DOHH2 (cell line): Measurements from ENCODE around the gene AQP12A.

ENCODE experiments used
- H3F3A ChIP-seq: fragments of 200-600 bp; sonication (generic), shearing (Covaris generic); 2 replicates; pipeline ENCODE4 v1.6.0; 2016; ENCODE audit warnings: antibody characterized with exemption, mild to moderate bottlenecking; ENCODE audit not compliant: control insufficient read depth, insufficient read depth
- H3K27ac ChIP-seq: fragments of 200-600 bp; sonication (generic); 2 replicates; pipeline ENCODE4 v1.5.1; 2014; ENCODE audit warnings: low read depth, mild to moderate bottlenecking, low read length, moderate library complexity
- H3K27me3 ChIP-seq: fragments of 200-600 bp; sonication (generic); 2 replicates; pipeline ENCODE4 v1.6.1; 2014; ENCODE audit warnings: mild to moderate bottlenecking, low read length, mixed read lengths; ENCODE audit not compliant: control insufficient read depth
- H3K36me3 ChIP-seq: fragments of 200-600 bp; sonication (generic); 2 replicates; pipeline ENCODE4 v1.6.1; 2014; ENCODE audit warnings: mild to moderate bottlenecking, low read length, moderate library complexity, mixed read lengths; ENCODE audit not compliant: control insufficient read depth
- H3K4me1 ChIP-seq: fragments of 200-600 bp; sonication (generic); 2 replicates; pipeline ENCODE4 v1.6.1; 2014; ENCODE audit warnings: mild to moderate bottlenecking, low read length, mixed read lengths; ENCODE audit not compliant: control insufficient read depth
- H3K4me2 ChIP-seq: fragments of 200-600 bp; sonication (generic); 2 replicates; pipeline ENCODE4 v1.6.0; 2014; ENCODE audit warnings: mild to moderate bottlenecking, low read length, moderate library complexity
- H3K4me3 ChIP-seq: fragments of 200-600 bp; sonication (generic); 2 replicates; pipeline ENCODE4 v1.5.1; 2014; ENCODE audit warnings: mild to moderate bottlenecking, low read length, mixed read lengths
- H3K79me2 ChIP-seq: fragments of 200-600 bp; sonication (generic); 2 replicates; pipeline ENCODE4 v1.6.1; 2014; ENCODE audit warnings: mild to moderate bottlenecking, low read length, mixed read lengths; ENCODE audit not compliant: control insufficient read depth
- H3K9me2 ChIP-seq: fragments of 200-600 bp; sonication (generic); replicated peaks from 2 replicates; pipeline ENCODE4 v1.6.1; 2014; ENCODE audit warnings: mild to moderate bottlenecking, low read length, mixed read lengths; ENCODE audit not compliant: control insufficient read depth
- H3K9me3 ChIP-seq: fragments of 200-600 bp; sonication (generic); 2 replicates; pipeline ENCODE4 v1.6.1; 2014; ENCODE audit warnings: antibody characterized with exemption, low read length, mixed read lengths; ENCODE audit not compliant: control insufficient read depth, insufficient read depth
- H4K20me1 ChIP-seq: fragments of 200-600 bp; sonication (generic); 2 replicates; pipeline ENCODE4 v1.6.0; 2014; ENCODE audit warnings: low read depth, mild to moderate bottlenecking, antibody characterized with exemption, low read length, moderate library complexity; ENCODE audit not compliant: control insufficient read depth, insufficient read depth
- CTCF ChIP-seq: fragments of 200-600 bp; sonication (generic); IDR thresholded peaks from one replicate; pipeline ENCODE4 v1.5.1; 2014; ENCODE audit warnings: antibody characterized with exemption, mild to moderate bottlenecking, low read depth, low read length; ENCODE audit not compliant: poor library complexity, severe bottlenecking
- EZH2phosphoT487 ChIP-seq: fragments of 200-600 bp; sonication (generic); IDR thresholded peaks from 2 replicates; pipeline ENCODE4 v1.6.1; 2017; ENCODE audit warnings: borderline replicate concordance, mild to moderate bottlenecking, antibody characterized with exemption, low read length, moderate library complexity, mixed read lengths

AQP12A gene

GRCh38 chr2:240711296-240711695 is 19.6 kb downstream of the AQP12A start:
- Histone ChIP-seq H3K4me1 (no peaks in the 10 kb centered on the region), H3K4me3 (no peak overlapping the region), H3K27me3 (no peaks in the 10 kb centered on the region), H4K20me1 (no peaks in the 10 kb centered on the region), H3F3A (no peaks in the 10 kb centered on the region), H3K4me2 (no peak overlapping the region), H3K79me2 (no peaks in the 10 kb centered on the region), H3K9me2 (no peaks in the 10 kb centered on the region), H3K27ac (no peak overlapping the region), H3K36me3 (no peaks in the 10 kb centered on the region), H3K9me3 (no peaks in the 10 kb centered on the region)
- TF ChIP-seq EZH2phosphoT487 (no peak), CTCF (no peak)

GRCh38 chr2:240711701-240712100 is 20.0 kb downstream of the AQP12A start:
- no peaks in the 10 kb centered on the region for H3K9me2 ChIP-seq

GRCh38 chr2:240712121-240712520 is 20.5 kb downstream of the AQP12A start:
- no peaks in the 10 kb centered on the region for H3F3A ChIP-seq
- no peaks in the 10 kb centered on the region for H3K36me3 ChIP-seq
- H3K9me3 ChIP-seq: no peaks in the 10 kb centered on the region
- no peaks in the 10 kb centered on the region for H3K27me3 ChIP-seq
- no peak for TF ChIP-seq EZH2phosphoT487
- no peak for TF ChIP-seq CTCF
- H4K20me1 ChIP-seq: no peaks in the 10 kb centered on the region
- H3K4me3 ChIP-seq: no peak overlapping the region
- no peaks in the 10 kb centered on the region for H3K79me2 ChIP-seq
- no peak overlapping the region for H3K4me2 ChIP-seq
- no peak overlapping the region for H3K27ac ChIP-seq
- no peaks in the 10 kb centered on the region for H3K9me2 ChIP-seq
- no peaks in the 10 kb centered on the region for H3K4me1 ChIP-seq

More at GRCh38 chr2:240711701-240712100, 20.0 kb downstream of the AQP12A start:
- Histone ChIP-seq H3K79me2 (no peaks in the 10 kb centered on the region), H3K36me3 (no peaks in the 10 kb centered on the region), H3K4me3 (no peak overlapping the region), H3K4me2 (no peak overlapping the region), H3K9me3 (no peaks in the 10 kb centered on the region), H4K20me1 (no peaks in the 10 kb centered on the region), H3K27me3 (no peaks in the 10 kb centered on the region), H3F3A (no peaks in the 10 kb centered on the region), H3K4me1 (no peaks in the 10 kb centered on the region), H3K27ac (no peak overlapping the region)
- TF ChIP-seq CTCF (no peak), EZH2phosphoT487 (no peak)
